ENCODE measurements around the gene ETFBKMT.
"Not testable (repeated sequence)": the region's sequence is repeated elsewhere in the genome, so short reads cannot be mapped to it uniquely, and the experiment has no call there.

Gene ETFBKMT

GRCh38 chr12:31658471-31659086, 909 bp upstream of the ETFBKMT start:
- no peak for DNase-seq

DNA sequence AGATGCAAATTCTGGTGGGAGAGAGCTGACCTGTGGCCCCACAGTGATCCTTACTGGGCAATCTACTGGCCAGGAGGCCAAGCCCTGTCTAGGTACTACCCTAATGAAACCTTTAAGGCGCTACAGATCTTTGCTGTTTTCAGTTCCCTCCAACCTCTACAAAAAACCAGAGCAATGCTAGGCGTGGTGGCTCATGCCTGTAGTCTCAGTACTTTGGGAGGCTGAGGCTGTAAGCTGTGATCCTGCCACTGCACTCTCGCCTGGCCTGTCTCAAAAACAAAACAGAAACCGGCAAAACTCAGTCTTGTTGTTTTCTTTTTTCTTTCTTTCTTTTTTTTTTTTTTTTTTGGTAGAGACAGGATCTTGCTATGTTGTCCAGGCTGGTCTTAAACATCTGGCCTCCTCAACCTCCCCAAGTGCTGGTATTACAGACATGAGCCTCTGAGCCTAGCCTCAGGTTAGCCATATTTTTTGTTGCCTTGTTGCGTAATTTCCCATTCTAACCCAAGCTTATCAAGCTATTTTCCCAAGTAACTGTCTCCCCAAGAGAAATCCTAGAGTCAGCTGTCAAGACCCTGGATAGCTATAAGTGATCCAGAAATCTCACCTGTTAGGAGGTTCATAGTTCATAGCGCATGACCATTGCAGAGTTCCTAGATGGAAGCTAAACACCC, 2.8 kb downstream of the ETFBKMT start:
- no peak for DNase-seq

GRCh38 chr12:31663576-31663975, 4.1 kb downstream of the ETFBKMT start:
- DNase-seq: no peak

DNA sequence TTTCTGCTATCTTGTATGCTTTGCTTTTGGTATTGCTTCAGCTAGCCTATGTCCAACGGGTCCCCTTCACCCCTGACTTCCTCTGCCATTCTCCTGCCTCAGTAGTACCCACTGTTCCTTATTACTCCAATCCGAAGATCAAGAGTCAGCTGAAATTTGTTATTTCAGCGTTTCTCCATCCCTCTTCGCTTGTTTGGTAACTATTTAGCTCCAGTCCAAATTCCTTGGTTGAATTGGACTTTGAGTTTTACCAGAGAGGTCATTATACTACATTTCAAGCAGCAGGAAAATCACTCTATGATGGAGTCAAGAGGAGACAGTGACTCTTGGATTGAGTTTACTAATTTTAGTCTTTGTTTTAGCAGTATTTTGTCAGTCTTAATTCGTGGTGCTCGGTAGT, 4.5 kb downstream of the ETFBKMT start:
- DNase-seq: no peak

- no peak for DNase-seq
Observed at GRCh38 chr12:31669020-31669419, 9.5 kb downstream of the ETFBKMT start.

- not testable (repeated sequence) for DNase-seq
Observed at GRCh38 chr12:31669582-31669981, 10.1 kb downstream of the ETFBKMT start.

DNA sequence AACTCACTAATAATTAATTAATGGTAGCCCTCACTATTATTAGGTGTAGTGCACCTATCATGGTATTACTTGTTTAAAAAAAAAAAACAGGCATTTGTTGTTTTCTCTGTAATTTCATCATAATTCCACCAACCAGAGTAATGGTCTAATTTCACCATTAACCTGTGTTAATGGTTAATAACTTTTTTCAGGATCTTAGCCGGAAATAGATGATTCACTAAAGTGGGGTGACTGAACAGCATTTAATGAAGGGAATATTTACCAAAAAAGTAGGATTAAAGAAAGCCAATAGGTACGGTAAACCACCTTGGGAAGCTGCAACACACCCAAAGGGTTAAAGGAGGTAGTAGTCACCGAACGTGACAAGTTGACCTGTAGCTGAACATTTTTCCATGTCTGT, 13.0 kb downstream of the ETFBKMT start:
- DNase-seq: no peak

DNA sequence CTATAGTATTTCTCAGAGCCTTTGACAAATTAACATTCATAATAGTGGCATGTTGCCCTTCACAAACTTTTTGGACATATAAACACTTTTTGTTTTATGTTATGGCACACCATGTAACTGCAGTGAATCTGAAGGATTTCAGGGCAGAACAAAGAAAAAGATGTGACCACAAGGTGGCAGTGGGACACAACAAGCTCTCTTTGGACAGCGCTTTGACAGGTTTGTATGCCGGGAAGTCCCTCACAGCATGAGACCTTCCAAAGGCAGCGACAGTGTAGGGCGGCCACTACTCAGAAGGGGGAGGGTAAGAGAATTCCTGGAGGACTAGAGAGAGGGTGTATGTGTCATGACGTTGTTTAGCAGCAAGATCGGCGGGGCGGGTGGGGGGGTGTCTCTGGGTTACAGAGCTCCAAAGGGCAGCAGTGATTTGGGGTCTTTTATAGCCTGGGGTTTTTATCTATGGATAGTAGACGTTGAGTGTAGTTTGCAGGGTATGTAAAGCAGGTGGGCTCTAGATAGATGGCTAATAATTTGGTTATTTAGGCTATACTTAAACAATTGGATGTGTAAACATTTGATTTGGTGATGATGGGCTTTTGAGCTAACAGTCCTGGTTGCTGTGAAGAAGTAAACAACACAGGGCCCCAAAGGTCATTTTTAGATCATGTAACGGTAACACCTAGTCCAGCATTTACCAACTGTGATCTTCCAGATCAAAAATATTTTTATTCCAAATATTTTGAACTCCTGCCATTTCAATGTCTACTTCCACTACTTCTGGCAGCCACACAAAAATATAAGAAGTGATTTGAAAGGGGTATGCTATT, 22.9 kb downstream of the ETFBKMT start:
- DNase-seq: peak; percentile 86

- no peak for DNase-seq
Observed at GRCh38 chr12:31685801-31686200, 26.3 kb downstream of the ETFBKMT start.

DNA sequence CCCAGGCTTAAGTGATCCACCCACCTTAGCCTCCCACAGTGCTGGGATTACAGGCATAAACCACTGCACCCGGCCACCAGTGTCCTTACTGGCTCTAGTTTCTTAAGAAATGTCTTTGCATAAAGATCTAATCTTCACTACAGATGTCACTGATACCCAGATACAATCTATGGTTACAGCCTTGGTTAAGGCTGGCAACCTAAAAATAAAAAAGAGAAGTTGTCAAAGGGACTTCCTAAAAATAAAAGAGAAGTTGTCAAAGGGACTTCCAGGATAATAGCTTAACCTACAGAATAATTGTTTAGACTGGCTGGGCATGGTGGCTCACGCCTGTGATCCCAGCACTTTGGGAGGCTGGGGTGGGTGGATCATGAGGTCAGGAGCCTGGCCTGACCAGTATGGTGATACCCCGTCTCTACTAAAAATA, 27.6 kb downstream of the ETFBKMT start:
- no peak for DNase-seq

GRCh38 chr12:31689921-31690320, 30.4 kb downstream of the ETFBKMT start:
- not testable (repeated sequence) for DNase-seq

DNA sequence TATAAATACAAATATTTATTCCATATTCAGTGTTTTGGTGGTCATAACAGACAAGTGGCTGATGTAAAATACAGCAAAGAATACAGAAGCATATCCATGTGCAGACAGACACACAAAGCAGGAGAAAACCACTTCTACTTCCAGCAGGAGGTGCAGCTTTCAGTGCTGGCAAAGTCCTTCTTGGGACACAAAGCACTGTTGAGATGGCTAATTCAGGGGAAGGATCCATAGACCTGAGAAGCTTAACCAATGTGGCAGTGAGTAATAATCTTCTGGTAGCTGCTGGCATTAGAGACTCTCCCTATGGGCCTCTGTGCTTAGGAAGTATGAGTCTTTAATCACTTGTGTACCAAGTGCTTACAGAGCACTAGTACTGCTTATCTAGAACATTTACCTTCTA, 42.6 kb downstream of the ETFBKMT start:
- no peak for DNase-seq

DNA sequence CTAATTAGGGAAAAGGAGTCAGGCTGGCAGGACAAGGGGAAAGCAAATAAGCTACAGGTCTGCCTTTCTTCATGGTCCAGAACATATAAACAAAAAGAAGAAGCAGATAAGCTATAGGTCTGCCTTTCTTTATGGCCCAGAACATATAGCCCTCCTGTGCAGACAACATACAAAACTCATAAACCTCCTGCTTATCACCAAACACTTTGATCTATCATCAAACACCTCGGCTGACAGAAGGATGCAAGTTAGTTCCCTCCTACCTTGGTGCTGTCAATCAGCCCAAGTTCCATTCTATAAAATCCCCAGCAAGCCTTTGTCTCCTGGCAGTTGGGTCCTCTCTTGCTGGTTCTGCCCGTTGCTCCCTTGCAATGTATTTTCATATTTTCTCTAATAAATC, 46.1 kb downstream of the ETFBKMT start:
- DNase-seq: no peak

DNA sequence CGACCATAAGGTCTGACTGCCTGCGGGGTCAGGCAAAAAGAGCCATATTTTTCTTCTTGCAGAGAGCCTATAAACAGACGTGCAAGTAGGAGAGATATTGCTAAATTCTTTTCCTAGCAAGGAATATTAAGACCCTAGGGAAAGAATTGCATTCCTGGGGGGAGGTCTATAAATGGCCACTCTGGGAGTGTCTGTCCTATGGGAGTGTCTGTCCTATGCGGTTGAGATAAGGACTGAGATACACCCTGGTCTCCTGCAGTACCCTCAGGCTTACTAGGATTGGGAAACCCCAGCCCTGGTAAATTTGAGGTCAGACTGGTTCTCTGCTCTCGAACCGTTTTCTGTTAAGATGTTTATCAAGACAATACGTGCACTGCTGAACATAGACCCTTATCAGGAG, 48.6 kb downstream of the ETFBKMT start:
- not testable (repeated sequence) for DNase-seq

DNA sequence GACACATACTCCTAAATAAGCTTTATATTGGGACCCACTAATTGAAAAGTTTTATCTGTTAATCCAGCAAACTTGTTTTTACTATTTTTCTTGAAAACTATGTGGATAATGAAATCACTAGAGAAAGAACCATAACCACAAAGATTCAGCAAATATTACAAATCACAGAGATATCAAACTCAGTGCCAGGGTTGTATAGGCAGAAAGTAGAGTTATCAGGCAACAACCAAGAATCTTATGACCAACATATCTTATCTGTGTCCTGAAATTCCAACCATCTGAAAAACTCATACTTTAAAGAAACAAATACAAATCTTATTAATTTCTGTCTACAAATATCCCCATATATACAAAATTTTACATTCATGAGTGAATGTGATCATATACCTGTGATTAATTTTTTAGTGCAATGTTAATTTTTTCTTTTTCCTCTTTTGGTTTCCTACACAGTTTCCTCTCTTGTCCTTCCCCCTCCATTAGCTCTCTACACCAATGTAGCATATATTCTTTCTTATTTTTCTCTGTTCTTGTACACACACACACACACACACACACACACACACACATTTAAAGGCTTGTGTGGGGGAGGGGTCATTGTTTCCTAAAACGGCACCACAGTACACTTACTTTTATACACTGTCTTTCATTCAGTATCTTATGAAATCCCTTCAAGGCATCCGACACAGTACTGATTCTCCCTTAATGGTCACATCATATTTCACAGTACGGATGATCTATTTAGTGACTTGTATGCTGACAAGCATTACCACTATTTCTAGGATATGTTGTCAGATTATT, 50.7 kb downstream of the ETFBKMT start:
- DNase-seq: no peak

DNA sequence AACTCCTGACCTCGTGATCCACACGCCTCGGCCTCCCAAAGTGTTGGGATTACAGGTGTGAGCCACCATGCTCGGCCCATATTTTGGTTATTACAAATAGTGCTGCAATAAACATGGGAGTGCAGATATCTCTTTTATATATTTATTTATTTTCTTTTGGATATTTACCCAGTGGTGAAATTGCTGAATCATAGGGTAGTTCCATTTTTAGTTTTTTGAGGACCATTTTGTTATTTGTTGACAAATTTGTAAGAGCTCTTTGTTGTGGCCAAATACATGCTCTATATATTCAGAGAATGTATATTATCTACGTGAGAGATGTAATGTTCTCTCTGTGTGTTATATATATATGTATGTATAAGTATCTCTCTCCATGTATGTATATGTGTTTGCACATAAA, 53.4 kb downstream of the ETFBKMT start:
- no peak for DNase-seq

DNA sequence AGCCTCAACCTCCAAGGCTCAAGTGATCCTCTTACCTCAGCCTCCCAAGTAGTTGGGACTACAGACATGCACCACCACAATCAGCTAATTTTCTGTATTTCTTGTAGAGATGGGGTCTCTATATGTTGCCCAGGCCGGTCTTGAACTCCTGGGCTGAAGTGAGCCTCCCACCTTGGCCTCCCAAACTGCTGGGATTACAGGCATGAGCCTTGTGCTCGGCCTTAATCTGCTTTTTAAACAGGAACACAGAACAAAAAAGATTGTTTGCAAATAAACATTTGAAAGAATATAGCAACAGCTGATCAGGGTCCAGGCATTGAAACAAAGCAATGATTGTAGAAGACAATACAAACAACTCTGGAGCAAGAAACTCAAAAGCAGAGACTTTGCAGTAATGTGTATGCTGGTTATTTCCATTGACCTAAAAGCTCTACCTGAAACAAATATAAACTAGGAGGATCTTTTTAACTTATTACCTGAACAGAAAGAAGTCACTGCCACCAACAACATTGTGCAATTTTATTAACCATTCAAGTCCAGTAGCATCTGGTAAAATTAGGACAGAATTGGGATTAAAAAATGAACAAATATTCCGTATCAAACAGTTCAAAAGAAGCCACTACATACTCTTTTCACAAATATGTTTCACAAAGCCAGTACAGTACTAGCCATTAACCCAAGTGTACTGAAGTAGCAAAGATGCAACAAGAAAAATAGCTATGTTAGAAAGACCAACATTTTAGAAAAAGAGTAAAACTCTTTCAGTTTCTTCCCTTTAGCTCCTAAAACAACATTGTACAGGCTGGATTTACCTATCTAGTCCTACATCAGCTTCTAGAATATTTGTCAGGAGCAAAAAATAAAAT, 55.2 kb downstream of the ETFBKMT start:
- DNase-seq: no peak

DNA sequence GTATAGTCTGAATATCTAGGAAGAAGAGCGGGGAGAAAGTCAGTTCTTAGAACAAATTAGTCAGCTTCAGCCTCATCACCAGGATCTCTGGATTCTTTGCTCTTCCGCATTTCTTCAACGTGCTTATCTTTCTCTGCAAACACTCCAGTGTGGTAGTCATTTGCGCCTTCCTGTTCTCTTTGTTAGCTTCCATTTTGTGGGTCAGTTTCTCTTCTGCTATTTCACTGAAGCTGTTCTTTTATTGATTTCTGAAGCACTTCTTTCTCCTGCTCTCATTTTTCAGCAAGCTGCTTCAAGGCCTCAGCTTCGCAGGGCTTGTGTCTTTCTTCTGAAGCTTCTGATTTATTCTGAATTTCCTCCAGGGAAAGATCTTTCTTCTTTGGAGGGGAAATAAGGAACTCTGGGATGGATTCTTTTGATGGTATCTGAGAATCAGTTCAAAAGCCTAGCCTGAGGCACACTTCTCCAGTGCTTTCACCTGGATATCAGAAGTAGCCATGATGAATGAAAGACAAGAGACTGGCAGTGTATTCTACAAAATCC, 55.9 kb downstream of the ETFBKMT start:
- DNase-seq: no peak

DNA sequence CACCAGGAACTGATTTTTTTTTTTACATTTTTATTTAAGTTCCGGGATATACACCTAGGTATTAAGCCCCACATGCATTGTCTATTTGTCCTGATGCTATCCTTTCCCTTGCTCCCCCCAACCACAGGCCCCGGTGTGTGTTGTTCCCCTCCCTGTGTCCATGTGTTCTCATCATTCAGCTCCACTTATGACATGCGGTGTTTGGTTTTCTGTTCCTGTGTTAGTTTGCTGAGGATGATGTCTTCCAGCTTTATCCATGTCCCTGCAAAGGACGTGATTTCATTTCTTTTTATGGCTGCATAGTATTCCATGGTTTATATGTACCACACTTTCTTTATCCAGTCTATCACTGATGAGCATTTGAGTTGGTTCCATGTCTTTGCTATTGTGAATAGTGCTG, 57.5 kb downstream of the ETFBKMT start:
- DNase-seq: not testable (repeated sequence)

DNA sequence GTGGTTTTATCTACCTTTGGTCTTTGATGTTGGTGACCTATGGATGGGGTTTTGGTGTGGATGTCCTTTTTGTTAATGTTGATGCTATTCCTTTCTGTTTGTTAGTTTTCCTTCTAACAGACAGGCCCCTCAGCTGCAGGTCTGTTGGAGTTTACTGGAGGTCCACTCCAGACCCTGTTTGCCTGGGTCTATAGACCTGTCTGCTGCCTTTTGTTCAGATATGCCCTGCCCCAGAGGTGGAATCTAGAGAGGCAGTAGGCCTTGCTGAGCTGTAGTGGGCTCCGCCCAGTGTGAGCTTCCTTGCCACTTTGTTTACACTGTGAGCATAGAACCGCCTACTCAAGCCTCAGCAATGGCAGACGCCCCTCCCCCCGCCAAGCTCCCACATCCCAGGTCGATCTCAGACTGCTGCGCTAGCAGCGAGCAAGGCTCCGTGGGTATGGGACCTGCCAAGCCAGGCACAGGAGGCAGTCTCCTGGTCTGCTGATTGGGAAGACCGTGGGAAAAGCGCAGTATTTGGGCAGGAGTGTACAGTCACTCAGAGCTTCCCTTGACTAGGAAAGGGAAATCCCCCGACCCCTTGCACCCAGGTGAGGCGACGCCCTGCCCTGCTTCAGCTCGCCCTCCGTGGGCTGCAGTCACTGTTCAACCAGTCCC, 59.2 kb downstream of the ETFBKMT start:
- DNase-seq: not testable (repeated sequence)

- no peak for DNase-seq
Observed at GRCh38 chr12:31722580-31722979, 63.1 kb downstream of the ETFBKMT start.
